HL-60/S4 treated with phorbol 12-myristate 13-acetate at 8.2 ng/mL for 4 days and 3 days (cell line): Measurements from ENCODE around the gene MEI1.
"Not testable (repeated sequence)": the region's sequence is repeated elsewhere in the genome, so short reads cannot be mapped to it uniquely, and the experiment has no call there.

Experiments used
- in situ Hi-C: fragments of 300-500 bp; cut with MboI; formaldehyde crosslinking; loops from 2 replicates; pipeline ENCODE4 v1.15.0; 2022; ENCODE audit warnings: low sequenced_read_pairs

MEI1 gene

DNA sequence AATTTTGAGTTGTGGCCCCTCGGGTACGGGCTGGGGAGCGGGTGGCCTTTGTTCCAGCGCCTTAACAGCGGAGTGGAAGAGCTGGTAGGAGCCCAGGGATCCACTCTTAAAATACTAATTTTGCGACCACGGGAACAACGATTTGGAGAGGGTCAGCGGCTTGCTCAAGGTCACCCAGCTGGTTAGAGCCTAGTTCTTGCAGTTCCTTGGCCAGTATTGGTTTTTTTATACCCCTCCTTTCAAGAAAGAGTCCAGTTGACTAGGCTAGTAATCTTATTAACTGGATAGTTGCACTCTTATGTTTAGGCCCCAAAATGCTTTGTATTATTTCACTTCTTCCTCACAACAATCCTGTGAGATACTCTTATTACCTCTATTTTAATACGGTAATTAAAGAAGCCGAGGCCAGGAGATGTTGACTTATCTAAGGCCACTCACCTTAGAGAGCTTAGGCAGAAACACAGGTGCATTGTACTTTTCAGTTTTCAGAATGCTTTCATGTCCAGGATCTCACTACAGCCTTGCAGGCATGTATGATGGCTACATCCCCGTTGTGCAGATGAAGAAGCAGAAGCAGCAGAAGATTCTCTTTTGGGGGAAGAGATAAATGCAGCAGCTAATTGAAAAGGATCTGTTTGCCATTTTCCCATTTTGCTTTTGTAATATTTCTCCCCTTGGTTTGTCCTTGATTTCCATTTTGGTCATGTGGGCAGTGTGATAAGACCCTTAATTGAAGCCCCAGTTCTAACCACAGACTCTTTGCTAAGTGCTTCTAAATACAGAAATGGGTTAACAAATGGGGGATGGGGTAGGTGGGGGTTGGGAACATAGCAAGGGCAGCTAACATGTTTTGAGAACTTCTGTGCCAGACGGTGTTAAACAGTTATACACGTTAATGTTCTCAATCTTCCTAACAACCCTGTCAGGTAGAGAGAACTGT, 135.0 kb downstream of the MEI1 start:
- in situ Hi-C loops, result no loop called here

GRCh38 chr22:41835462-41835861, 136.2 kb downstream of the MEI1 start:
- in situ Hi-C loops, result not testable (repeated sequence)

GRCh38 chr22:41836551-41836950, 137.2 kb downstream of the MEI1 start:
- in situ Hi-C loops, result no loop called here

DNA sequence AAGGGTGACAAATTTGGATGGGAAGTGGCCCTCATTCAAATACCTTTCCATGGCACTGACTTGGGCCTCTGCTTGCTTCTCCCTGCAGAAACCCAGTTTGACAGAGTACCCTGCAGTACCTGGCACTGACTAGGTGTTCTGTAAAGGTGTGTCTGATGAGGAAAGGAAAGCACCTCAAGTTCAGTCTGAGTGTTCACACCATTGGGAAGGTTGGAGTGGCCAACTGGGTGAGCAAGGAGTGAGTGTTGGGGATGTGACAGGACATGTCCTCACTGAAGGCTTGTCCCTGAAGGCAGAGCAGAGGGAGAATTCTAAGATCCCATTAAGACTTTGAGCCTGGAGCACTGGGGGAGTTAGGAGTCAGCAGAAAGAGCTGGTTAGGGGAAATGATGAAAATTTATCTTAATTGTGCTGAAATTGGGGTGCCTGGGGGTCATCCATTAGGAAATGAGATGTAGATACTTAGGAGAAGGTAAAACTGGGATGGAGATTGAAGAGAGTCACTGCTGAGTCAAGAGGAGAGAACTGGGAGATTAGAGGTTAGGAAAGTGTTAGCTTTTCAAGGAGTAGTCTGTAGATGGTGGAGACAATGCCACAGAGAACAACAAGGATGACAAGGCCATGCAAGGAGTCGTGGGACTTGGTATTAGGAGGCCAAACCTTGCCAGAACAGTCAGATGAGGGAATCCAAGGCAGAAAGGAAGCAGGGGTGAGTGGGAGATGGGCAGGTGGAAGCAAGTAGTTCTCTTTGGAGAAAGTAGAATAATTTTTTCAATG, 139.7 kb downstream of the MEI1 start:
- in situ Hi-C loops, result no loop called here

DNA sequence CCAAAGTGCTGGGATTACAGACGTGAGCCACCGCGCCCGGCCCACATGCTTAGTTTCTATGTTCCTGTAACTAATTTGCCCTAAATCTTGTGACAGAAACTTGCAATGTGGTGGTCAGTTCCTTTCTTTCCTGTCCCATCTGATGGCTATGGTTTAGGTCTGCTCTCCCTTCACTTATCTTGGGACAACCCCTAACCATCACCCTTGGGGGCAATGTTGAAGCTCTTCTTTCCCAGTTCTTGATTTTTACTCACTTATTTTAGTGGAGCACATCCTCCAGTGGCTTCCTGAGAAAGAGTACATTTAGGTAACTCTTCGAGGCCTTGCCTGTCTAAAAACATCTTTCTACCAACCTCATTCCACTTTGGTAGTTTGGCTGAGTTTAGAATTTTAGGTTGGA, 140.9 kb downstream of the MEI1 start:
- in situ Hi-C loops, result no loop called here

DNA sequence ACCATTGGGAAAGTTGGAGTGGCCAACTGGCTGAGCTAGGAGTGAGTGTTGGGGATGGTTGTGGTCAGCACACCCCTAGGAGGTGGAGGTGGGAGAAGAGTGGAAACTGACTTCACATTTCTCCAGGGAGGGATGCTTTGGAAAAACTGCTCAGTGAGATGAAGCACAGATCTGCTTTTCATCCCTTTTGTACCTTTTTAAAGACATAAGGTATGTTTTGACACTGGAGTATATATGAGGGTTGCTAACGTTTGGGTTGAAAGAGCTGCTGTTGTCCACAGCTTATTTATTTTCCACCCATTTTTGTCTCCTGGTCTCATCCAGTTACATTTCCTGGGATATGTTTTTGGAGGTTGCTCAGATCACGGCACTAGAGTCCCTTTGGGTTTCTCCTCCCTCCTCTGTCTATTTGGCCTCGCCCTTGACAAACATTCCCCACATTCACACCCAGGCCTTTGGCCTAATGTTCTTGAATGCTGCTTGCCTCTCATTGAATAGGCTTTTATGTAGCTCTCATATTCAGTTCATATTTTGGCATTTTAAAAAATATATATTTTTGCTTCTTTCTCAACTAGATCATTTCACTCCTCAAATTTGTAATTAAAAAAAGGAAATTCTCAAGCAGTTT, 141.9 kb downstream of the MEI1 start:
- in situ Hi-C loops, result no loop called here

DNA sequence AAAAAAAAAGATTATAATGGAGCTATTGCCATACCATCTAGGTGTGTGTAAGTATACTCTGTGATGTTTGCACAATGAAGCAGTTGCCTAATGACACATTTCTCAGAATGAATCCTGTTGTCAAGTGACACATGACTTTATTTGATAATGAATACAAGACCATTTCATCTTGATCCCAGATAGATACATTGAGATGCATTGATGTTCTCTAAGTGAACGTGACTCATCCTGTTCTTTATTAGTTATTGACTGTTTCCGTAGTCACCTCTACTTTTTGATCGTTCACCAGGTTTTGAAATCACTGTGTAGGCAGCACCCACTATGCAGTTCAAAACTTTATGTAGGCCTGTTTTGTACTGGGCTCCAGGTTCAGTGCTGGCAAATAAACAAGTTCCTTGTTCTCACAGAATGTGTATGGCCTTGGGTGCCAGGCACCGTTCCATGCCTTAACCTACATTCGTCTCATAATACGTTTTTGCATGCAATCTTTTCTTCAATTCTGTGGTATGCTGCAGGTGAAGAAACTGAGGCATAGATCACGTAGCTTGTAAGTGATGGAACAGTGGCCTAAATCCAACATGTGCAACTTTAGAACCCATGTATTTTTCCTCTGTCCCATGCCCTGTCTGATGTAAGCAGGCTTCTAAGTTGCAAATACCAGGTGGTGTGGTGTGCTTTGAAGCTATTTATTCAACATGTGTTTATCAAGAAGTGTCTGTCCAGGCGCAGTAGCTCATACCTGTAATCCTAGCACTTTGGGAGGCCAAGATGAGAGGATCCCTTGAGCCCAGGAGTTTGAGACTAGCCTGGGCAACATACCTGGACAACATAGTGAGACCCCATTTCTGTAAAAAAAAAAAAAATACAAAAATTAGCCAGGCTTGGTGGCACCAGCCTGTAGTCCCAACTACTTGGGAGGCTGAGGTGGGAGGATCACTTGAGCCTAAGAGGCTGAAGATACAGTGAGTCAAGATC, 144.0 kb downstream of the MEI1 start:
- in situ Hi-C loops, result no loop called here

GRCh38 chr22:41844036-41844435, 144.7 kb downstream of the MEI1 start:
- in situ Hi-C loops, result no loop called here

DNA sequence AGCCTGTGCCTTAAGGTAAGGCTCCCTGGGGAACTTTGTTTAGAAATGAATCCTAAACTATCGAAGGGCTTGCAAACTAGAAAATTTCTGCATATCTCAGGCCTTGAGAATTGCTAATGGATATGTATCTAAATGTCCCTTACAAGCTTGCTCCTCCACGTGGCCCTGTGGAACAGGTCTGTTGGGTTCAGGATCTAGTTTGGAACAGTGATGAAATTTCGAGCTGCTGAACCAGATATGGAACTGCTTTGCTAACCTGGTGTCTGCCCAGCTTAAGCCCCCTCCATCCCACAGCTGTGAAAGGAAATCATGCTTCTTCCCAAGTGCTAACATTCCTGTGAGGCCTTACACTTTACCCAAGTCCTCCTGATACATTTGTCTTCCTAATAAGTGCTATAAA, 145.2 kb downstream of the MEI1 start:
- in situ Hi-C loops, result no loop called here

DNA sequence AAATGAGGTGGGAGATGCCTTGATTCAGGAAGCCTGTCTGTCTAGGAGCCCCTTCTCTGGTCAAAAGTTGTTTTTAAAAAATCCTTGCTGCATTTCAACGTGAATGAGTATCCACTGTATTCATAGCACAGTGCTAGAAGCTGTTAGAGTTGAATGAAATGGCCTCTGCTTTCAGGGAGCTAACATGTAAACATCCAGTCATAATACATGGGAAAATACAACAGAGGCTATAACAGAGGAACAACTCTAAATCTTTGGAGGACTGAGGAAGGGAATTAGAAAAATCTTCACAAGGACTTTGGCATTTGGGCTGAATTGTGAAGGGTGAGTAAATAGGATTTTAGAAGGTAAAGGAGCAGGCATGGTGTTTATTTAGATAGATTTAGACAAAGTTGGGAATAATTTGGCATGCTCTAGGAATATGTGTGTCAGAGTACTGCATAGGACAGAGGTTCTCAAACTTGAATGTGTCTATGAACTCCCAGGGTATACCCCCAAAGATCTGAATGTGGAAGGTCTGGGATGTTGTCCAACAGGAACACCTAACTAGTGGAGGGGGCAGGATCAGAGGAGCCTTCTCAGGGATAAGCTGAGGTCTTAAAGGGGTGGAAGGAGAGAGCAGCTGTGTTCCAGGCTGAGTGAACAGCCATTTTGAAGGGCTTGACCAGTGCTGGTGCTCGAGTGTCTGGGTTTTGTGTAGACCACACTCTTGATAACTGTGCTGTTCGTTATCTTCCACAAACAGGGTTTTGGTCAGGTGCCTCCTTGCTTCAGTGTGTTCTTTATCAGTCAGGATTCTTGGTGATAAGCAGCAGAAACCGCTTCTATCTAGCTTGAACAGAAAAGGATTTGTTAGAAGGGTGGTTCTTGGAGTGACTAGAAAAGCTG, 146.3 kb downstream of the MEI1 start:
- in situ Hi-C loops, result no loop called here

GRCh38 chr22:41846268-41846987, 147.1 kb downstream of the MEI1 start:
- in situ Hi-C loops, result no loop called here

- in situ Hi-C loops, result no loop called here
Measured at GRCh38 chr22:41847300-41847699, 148.0 kb downstream of the MEI1 start.

DNA sequence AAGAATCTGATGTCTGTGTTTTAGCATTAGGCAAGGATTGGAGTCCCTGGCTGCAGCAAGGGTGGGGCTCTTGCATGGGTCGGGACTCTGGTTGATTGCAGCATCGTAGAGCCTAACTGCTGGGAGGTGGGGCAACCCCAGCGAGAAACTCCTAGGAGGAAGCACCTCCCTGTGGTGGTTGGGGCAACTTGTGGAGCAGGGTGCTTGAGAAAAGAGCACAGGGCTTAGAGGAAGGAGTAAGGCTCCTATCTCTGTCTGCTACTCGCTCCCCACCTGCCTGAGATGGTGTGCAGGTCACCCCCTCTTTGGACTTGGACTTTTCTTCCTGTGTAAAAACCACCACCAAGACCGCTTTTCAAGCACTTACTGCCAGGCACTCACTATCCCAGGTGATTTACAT, 149.2 kb downstream of the MEI1 start:
- in situ Hi-C loops, result no loop called here
